Right lobe of liver (tissue), 4 donors: Measurements from ENCODE around the gene GRIK2.

Experiments
- POLR2A ChIP-seq: fragments of 450-650 bp; IDR thresholded peaks from one replicate; pipeline ENCODE4 v1.6.1; 2017; ENCODE audit warnings: antibody characterized with exemption, mild to moderate bottlenecking
- TF ChIP-seq, protein P1 (sequence below), 4 donors: fragments of 200-600 bp in 3 of 4; fragments of 450-650 bp in 1 of 4; IDR thresholded peaks; one replicate each; pipeline versions ENCODE4 v1.5.1 to v1.8.0; 2016 to 2022; ENCODE audit warnings: antibody characterized with exemption in 4 of 4, mild to moderate bottlenecking in 2 of 4
- donor health status: DM: no; HTN: no; CAD: no.
- donor health status: DM: no; HTN: no; CAD: no.
- donor health status: DM: no; HTN: yes; CAD: no.

DNA sequence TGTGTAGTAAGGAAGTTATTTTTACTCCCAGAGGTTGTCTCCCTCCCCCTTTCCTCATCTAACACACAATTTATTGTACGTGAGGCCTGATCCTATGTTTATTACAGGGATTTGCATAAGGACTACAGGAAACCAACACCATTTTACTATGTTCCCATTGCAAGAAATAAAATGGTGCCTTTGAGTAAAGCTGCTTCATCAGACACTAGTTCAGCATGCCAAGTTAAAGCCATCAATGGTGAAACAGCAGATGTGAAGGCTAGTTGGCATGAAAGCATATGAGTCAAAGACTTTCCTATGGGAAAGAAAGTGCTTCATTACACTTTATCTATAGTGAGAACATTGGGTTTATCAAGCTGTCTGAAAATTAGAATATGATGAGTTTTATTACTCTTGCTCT is 543.0 kb downstream of the GRIK2 start:
- TF ChIP-seq, protein P1, sequence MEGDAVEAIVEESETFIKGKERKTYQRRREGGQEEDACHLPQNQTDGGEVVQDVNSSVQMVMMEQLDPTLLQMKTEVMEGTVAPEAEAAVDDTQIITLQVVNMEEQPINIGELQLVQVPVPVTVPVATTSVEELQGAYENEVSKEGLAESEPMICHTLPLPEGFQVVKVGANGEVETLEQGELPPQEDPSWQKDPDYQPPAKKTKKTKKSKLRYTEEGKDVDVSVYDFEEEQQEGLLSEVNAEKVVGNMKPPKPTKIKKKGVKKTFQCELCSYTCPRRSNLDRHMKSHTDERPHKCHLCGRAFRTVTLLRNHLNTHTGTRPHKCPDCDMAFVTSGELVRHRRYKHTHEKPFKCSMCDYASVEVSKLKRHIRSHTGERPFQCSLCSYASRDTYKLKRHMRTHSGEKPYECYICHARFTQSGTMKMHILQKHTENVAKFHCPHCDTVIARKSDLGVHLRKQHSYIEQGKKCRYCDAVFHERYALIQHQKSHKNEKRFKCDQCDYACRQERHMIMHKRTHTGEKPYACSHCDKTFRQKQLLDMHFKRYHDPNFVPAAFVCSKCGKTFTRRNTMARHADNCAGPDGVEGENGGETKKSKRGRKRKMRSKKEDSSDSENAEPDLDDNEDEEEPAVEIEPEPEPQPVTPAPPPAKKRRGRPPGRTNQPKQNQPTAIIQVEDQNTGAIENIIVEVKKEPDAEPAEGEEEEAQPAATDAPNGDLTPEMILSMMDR (IDR thresholded peaks at IDR 0.05): no peak
- no peak for TF ChIP-seq POLR2A
